ENCODE results near the gene TUBB6.

Gene TUBB6

GRCh38 chr18:12276736-12277554 lies 31.1 kb upstream of the TUBB6 start:
- DNase-seq (ENCODE audit: low read depth) = no peak
- no peak for TF ChIP-seq CTCF (conservative IDR thresholded peaks at IDR 0.05; ENCODE audit: low read depth, low read length)
- no peak overlapping the region for H3K4me3 ChIP-seq (ENCODE audit: low read depth, low read length)

GRCh38 chr18:12278215-12278671 lies 29.8 kb upstream of the TUBB6 start:
- H3K4me3 ChIP-seq (ENCODE audit: low read depth, low read length) = peak overlapping the region; percentile 44
- no peak for DNase-seq (ENCODE audit: low read depth)
- peak; percentile 25 for TF ChIP-seq CTCF (conservative IDR thresholded peaks at IDR 0.05; ENCODE audit: low read depth, low read length)

GRCh38 chr18:12278741-12279682 lies 29.0 kb upstream of the TUBB6 start:
- TF ChIP-seq CTCF (conservative IDR thresholded peaks at IDR 0.05; ENCODE audit: low read depth, low read length) = no peak
- peak overlapping the region; percentile 44 for H3K4me3 ChIP-seq (ENCODE audit: low read depth, low read length)
- DNase-seq (ENCODE audit: low read depth) = peak; percentile 95

GRCh38 chr18:12279781-12280531 lies 28.1 kb upstream of the TUBB6 start:
- no peak for DNase-seq (ENCODE audit: low read depth)
- no peak for TF ChIP-seq CTCF (conservative IDR thresholded peaks at IDR 0.05; ENCODE audit: low read depth, low read length)
- H3K4me3 ChIP-seq (ENCODE audit: low read depth, low read length) = no peak overlapping the region

- no peak for DNase-seq (ENCODE audit: low read depth)
- TF ChIP-seq CTCF (conservative IDR thresholded peaks at IDR 0.05; ENCODE audit: low read depth, low read length) = no peak
- H3K4me3 ChIP-seq (ENCODE audit: low read depth, low read length) = no peak overlapping the region
These were observed 26.2 kb upstream of the TUBB6 start for GRCh38 chr18:12281861-12282260.

GRCh38 chr18:12282442-12283039 lies 25.5 kb upstream of the TUBB6 start:
- no peak overlapping the region for H3K4me3 ChIP-seq (ENCODE audit: low read depth, low read length)
- TF ChIP-seq CTCF (conservative IDR thresholded peaks at IDR 0.05; ENCODE audit: low read depth, low read length) = no peak
- peak; percentile 86 for DNase-seq (ENCODE audit: low read depth)
